Measurements from ENCODE around the gene FARP1.

GRCh38 chr13:98441056-98441676 is 298.3 kb downstream of the FARP1 start:
- no peak for TF ChIP-seq CTCF (IDR thresholded peaks at IDR 0.05)
- TF ChIP-seq POLR2A (IDR thresholded peaks at IDR 0.05): no peak
